A549 (cell line): ENCODE results near the gene GNAO1.

Source experiments
- BCL3 ChIP-seq: fragments of >200 bp; sonication (Bioruptor Twin); formaldehyde crosslinking; IDR thresholded peaks from 3 replicates; pipeline ENCODE4 v1.6.1; 2016
- CEBPB ChIP-seq, 2 experiments: fragments of >200 bp in 1 of 2; sonication (Bioruptor Twin) in 1 of 2; formaldehyde crosslinking in 1 of 2; IDR thresholded peaks; 2 replicates each; pipeline ENCODE4 v1.6.1; 2012 to 2016
- CTCF ChIP-seq: fragments of >200 bp; sonication (Bioruptor Twin); formaldehyde crosslinking; IDR thresholded peaks from 3 replicates; pipeline ENCODE4 v1.5.1; 2016
- EP300 ChIP-seq, 2 experiments: fragments of >200 bp; sonication (Bioruptor Twin); formaldehyde crosslinking; IDR thresholded peaks; 2 replicates in 1 of 2; 3 replicates in 1 of 2; pipeline ENCODE4 v1.6.1; 2016 to 2017
- ESRRA ChIP-seq: fragments of 150-350 bp; IDR thresholded peaks from 2 replicates; pipeline ENCODE4 v1.6.1; 2014; ENCODE audit warnings: mild to moderate bottlenecking, low read length, borderline replicate concordance
- HOXA7 ChIP-seq: fragments of 250-450 bp; sonication (Bioruptor Pico); IDR thresholded peaks from 2 replicates; pipeline ENCODE4 v1.5.0; 2020; ENCODE audit warnings: mild to moderate bottlenecking, moderate library complexity
- POLR2A ChIP-seq: IDR thresholded peaks from 2 replicates; pipeline ENCODE4 v1.6.1; 2012; ENCODE audit warnings: mild to moderate bottlenecking, low read length
- POLR2AphosphoS2 ChIP-seq: conservative IDR thresholded peaks from 2 replicates; pipeline ENCODE4 v1.6.1; 2012; ENCODE audit warnings: low read length, improper control_type of control experiment, inconsistent platforms
- RARB ChIP-seq: fragments of 250-450 bp; sonication (Bioruptor Pico); IDR thresholded peaks from 2 replicates; pipeline ENCODE4 v1.8.0; 2021; ENCODE audit warnings: mild to moderate bottlenecking, moderate library complexity
- RFX5 ChIP-seq: fragments of 450-650 bp; IDR thresholded peaks from 2 replicates; pipeline ENCODE4 v1.7.1; 2014; ENCODE audit warnings: antibody characterized with exemption, mild to moderate bottlenecking, moderate library complexity
- ZNF302 ChIP-seq: fragments of 250-450 bp; sonication (Bioruptor Pico); IDR thresholded peaks from 2 replicates; pipeline ENCODE4 v1.9.0; 2021; ENCODE audit warnings: inconsistent platforms, mild to moderate bottlenecking, moderate library complexity
- TF ChIP-seq, protein P1 (sequence below): fragments of 200-600 bp; sonication (generic); IDR thresholded peaks from 2 replicates; pipeline ENCODE4 v1.6.1; 2016; ENCODE audit warnings: antibody characterized with exemption, mild to moderate bottlenecking, moderate library complexity
- TF ChIP-seq, protein P2 (sequence below): IDR thresholded peaks from 2 replicates; pipeline ENCODE4 v1.6.1; 2012

GRCh38 chr16:56316545-56316944, 125.3 kb downstream of the GNAO1 start:
- TF ChIP-seq CTCF: no peak
- no peak for TF ChIP-seq EP300 (IDR thresholded peaks at IDR 0.05)
- TF ChIP-seq ESRRA: no peak
- TF ChIP-seq CEBPB (IDR thresholded peaks at IDR 0.05): no peak
- no peak for TF ChIP-seq POLR2A
- TF ChIP-seq, protein P1, sequence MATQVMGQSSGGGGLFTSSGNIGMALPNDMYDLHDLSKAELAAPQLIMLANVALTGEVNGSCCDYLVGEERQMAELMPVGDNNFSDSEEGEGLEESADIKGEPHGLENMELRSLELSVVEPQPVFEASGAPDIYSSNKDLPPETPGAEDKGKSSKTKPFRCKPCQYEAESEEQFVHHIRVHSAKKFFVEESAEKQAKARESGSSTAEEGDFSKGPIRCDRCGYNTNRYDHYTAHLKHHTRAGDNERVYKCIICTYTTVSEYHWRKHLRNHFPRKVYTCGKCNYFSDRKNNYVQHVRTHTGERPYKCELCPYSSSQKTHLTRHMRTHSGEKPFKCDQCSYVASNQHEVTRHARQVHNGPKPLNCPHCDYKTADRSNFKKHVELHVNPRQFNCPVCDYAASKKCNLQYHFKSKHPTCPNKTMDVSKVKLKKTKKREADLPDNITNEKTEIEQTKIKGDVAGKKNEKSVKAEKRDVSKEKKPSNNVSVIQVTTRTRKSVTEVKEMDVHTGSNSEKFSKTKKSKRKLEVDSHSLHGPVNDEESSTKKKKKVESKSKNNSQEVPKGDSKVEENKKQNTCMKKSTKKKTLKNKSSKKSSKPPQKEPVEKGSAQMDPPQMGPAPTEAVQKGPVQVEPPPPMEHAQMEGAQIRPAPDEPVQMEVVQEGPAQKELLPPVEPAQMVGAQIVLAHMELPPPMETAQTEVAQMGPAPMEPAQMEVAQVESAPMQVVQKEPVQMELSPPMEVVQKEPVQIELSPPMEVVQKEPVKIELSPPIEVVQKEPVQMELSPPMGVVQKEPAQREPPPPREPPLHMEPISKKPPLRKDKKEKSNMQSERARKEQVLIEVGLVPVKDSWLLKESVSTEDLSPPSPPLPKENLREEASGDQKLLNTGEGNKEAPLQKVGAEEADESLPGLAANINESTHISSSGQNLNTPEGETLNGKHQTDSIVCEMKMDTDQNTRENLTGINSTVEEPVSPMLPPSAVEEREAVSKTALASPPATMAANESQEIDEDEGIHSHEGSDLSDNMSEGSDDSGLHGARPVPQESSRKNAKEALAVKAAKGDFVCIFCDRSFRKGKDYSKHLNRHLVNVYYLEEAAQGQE: no peak
- no peak for TF ChIP-seq POLR2AphosphoS2
- no peak for TF ChIP-seq ZNF302 (CRISPR knock-in tag)
- TF ChIP-seq HOXA7 (CRISPR knock-in tag): no peak
- TF ChIP-seq RFX5: no peak
- TF ChIP-seq BCL3: no peak
- no peak for TF ChIP-seq RARB (CRISPR knock-in tag)
- TF ChIP-seq, protein P2, sequence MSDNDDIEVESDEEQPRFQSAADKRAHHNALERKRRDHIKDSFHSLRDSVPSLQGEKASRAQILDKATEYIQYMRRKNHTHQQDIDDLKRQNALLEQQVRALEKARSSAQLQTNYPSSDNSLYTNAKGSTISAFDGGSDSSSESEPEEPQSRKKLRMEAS: no peak
